CD4-positive, alpha-beta T cell treated with Interleukin-2 at 100 ng/mL for 4 hours (primary cell): Measurements from ENCODE around the gene PHC2.

Experiments
- DNase-seq: peaks from one replicate; pipeline ENCODE4 v3.0.0-alpha.2; 2020; ENCODE audit warnings: low spot score

The PHC2 gene, protein sequence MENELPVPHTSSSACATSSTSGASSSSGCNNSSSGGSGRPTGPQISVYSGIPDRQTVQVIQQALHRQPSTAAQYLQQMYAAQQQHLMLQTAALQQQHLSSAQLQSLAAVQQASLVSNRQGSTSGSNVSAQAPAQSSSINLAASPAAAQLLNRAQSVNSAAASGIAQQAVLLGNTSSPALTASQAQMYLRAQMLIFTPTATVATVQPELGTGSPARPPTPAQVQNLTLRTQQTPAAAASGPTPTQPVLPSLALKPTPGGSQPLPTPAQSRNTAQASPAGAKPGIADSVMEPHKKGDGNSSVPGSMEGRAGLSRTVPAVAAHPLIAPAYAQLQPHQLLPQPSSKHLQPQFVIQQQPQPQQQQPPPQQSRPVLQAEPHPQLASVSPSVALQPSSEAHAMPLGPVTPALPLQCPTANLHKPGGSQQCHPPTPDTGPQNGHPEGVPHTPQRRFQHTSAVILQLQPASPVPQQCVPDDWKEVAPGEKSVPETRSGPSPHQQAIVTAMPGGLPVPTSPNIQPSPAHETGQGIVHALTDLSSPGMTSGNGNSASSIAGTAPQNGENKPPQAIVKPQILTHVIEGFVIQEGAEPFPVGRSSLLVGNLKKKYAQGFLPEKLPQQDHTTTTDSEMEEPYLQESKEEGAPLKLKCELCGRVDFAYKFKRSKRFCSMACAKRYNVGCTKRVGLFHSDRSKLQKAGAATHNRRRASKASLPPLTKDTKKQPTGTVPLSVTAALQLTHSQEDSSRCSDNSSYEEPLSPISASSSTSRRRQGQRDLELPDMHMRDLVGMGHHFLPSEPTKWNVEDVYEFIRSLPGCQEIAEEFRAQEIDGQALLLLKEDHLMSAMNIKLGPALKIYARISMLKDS

DNA sequence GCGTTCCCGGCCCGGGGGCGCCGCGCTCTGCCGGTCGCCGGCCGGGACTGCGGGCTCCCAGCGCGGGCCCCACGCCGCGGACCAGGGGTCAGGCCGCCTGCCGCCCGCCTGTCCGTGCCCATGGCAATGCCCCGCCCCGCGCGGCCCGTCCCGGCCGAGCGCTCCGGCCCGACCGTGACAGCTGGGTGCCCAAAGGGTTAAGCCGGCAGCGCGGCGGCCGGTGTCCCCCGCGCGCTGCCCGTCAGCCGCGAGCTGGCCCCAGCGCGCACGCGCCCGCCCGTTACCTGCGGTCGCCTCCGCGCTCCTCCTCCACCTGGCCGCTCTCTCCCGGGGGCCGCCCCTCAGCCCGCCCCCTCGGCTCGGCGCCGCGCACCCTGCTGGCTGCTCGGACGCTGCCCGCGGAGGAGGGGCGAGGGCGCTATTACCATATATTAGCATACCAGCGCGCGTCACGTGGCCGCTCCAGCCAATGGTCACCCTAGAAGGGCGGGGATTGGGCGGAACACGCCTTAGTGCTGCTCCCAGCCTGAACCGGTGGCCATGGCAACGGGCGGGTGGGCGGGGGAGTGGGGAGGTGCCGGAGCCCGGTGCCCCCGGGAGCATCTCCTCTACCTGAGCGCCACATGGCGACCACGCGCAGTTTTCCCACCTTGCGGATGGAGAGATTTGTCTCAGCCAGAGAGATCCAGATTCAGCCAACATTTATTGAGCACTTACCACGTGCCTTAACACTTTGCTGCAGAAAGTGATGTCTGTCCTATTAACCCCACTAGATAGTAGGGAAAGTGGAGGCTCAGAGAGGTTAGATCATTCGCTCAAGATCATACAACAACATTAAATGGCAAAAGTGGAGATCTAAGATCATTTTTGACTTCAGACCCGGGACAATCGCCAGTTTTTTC lies at the start of gene PHC2:
Gene PHC2 (minus strand): TSS at position 404 of the 902 bp plus-strand sequence. CDS start 55,556 bp downstream, outside the sequence.
- peak; percentile 92 for DNase-seq

DNA sequence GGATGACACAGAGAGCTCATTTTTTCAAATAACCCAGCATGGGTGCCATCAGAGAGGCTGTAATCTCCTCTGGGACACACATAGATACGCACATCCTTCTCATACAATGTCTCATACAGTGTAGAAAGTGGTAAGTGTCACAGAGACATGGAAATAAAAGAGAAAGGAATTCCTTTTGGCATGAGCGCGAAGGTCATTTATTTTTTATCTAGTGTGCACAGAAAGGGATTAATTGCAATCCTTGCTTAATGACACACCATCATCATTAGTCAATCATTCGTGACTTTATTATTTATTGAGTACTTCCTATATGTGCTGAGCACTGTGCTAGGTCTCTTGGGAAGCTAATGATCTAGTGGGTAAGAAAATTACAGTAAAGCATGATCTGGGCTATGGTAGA lies 46.6 kb upstream of the PHC2 start:
- no peak for DNase-seq

DNA sequence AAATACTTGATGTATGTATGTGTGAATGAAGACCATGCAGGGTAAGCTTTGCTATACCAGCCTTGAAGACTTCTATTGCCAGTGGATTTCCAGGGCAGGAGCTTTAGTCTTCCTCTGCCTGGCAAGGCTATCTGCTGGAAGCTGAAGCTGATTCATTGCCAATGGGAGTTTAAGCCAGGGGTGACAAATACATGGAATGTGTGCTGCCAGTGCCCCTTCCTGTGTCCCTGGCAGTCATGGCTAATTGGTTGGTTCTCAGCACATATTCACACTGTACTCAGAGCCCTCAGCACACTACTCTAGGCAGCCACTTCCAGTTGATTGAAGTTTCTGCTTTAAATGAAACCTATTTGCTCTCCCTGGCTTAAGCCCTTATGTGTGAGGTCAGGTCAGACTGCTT lies 43.0 kb upstream of the PHC2 start:
- no peak for DNase-seq

DNA sequence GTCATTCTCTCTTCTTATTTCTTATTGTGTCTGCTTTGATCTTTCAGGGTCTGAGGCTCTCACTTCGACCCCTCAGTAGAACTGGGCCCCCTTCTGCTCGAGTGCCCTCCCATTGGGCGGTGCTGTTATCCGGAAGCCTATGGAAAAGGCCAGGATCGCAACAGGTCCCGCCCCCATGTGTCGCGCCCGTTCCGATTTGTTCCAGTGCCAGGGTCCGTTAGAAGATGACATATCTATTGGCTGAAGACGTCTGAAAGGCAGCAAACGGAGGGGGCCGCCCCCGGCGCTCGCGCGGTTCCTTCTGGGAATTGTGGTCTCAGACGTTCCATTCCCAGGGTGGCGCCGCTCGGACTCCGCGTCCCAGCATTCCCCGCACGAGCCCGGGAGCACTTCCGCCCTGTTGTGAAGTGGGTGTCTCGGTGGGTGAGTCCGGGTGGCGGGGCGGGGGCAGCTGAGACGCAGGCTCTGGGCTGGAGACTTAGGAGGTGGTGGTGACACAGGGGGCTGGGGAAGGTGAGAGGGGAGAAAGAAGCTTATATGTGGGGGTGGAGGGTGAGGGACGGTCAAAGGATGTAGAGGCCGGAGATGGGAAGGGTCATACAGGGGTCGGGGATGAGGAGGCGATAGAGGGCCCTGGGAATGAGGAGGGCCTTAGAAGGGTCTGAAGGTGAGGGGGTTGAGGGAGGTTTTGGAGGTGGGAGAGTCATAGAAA lies 41.5 kb upstream of the PHC2 start, which contains the start of gene ZSCAN20:
Gene ZSCAN20 (plus strand): TSS at position 377 of the 712 bp plus-strand sequence. CDS start 6,644 bp downstream, outside the sequence.
- peak; percentile 89 for DNase-seq

DNA sequence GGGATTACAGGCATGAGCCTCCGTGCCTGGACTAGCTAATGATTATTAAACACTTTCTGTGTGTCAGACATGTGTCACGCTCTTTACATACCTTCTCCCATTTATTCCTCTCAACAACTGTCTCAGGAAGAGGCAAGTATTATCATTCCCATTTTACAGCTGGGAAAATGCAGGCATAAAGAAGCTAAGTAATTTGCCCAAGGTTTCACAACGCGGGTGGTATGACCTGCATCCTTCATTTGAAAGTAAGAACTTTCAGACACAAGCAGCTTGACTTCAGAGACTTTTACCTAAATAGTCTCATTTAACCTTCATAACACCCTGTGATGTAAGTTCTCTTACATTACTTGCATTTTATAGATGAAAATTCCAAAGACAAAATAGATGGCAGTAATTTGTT lies 40.5 kb upstream of the PHC2 start:
- no peak for DNase-seq

DNA sequence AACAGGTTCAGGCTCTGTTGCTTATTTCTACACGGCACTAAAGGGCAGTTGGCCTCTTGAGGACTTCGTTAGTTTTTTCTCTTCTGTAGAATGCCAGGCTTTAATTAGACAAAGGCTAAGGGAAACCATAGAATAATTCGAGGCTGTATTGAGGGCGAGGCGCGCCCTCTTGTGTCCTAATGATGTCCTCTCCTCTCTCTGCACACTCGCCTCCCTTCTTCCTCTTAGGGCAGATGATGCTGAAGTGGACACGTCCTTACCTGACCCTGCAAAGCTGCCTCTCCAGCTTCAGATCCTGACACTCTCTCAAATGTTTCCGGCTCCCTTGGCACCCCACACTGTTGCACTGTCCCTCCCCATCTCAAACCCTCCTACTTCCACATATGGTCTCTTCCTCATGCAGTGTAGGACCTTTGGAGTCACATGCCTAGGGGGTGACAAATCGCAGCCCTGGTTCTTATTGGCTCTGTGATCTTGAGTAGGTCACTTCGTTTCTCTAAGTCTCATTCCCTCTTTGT lies 39.7 kb upstream of the PHC2 start:
- DNase-seq, result peak; percentile 56

DNA sequence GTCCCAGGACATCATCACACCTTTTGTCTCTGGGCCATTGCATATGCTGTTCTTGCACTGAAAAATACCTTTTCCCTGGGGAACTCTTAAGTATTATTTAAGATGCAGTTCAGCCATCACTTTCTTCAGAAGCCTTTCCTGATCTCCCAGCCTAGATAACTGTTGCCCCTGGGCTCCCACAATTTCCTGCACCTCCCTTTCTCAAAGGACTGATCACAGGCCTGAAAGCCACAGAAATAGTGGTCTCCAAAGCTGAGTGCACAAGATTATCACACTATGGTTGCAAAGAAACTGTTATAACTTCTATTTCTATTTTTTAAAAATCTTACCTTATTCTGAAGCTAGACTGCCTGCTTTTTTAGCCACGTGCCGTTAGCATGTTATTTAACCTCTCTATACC lies 38.8 kb upstream of the PHC2 start:
- DNase-seq, result no peak

DNA sequence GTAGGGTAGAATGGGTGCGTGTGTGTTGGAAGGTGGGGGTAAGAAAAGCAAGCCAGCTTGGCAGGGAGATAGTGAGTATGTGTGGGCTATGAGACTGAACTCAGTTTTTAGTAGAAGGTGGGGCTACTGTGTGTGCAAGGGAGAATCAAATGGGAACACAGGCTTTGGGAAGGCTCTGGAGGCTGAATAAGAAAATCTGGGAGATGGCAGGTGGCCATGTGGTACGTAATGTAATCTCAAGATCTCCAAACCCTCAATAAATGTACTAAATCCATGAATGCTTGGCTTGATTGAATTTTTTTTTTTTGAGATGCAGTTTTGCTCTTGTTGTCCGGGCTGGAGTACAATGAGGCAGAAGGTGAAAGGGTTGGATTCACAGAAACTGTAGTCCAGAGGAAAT lies 38.1 kb upstream of the PHC2 start:
- no peak for DNase-seq

DNA sequence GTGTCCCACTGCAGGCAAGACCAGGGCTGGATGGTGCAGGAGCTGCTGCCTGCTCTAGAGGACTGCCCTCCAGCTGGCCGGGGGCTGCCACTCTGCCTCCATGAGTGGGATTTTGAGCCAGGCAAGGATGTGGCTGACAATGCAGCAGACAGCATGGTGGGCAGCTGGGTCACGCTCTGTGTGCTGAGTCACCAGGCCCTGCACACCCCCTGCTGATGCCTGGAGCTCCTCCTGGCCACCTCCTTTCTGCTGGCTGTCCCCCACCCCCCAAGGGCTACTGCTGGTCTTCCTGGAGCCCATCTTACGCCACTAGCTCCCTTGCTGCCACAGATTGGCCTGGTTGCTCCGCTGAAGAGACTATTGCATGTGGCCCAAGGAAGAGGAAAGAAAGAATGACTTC lies 37.6 kb upstream of the PHC2 start:
- no peak for DNase-seq

DNA sequence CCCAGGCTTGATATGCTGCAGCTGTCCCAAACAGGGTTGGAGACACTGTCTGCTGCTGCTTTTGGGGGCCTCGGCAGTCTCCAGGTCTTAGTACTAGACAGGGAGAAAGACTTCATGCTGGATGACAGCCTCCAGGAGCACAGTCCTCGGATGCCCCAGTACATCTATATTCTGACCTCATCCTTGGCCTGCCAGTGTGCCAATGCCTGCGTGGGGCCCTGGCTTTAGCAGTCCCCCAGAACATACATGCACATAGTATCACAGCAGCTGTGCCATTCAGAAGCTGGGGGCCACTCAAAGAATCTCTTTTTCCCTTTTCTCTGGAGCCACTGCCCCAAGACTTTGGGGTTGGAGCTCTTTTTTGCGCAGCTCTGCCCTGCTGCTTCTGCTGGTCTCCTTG lies 37.1 kb upstream of the PHC2 start:
- no peak for DNase-seq

DNA sequence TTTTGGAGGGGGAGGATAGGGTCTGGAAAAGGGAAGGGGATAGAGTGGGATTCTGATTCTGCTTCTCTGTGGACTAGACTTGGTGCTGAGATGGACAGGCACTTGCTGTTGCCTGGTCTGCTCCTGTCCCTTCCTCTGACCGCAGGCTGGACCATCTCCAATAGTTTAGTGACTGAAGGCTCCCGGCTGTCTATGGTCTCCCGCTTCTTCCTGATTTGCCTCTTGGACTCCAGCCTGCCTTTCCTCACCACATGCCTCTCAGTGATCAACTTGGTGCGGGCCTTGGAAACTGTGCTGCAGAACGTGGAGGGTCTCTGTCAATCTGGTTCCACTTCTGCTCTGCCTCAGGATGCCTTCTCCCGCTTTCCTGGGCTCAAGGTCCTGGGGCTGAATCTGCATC lies 35.3 kb upstream of the PHC2 start:
- DNase-seq, result no peak

DNA sequence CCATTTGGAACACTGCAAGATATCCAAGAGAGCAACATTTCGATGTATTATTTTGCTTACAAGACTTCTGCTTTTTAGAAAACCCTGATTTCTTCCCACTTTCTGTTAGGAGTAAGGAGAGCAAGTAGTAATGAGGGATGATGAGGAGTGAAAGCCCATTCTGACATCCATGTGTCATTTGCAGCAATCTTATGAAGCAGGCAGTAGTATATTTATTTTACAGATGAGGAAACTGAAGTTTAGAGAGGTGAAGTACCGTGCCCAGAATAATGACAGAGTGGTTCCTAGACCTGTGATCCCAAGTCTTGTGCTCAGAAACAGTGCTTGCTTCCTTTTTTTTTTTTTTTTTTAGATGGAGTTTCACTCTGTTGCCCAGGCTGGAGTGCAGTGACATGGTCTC lies 34.4 kb upstream of the PHC2 start:
- DNase-seq, result no peak

DNA sequence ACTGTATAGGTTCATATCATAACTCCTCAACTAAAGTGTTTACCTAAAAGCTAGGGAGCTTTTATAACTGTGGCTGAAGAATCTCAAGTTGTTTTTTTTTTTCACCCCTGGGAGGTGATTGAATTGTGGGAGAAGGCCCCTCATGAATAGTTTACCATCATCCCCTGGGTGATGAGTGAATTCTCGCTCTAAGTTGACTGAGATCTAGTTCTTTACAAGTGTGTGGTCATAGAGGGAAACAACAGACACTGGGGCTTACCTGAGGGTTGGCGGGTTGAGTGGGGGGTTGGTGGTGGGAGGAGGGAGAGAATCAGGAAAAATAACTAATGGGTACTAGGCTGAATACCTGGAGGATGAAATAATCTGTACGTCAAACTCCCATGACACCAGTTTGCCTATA lies 33.7 kb upstream of the PHC2 start:
- DNase-seq, result no peak

DNA sequence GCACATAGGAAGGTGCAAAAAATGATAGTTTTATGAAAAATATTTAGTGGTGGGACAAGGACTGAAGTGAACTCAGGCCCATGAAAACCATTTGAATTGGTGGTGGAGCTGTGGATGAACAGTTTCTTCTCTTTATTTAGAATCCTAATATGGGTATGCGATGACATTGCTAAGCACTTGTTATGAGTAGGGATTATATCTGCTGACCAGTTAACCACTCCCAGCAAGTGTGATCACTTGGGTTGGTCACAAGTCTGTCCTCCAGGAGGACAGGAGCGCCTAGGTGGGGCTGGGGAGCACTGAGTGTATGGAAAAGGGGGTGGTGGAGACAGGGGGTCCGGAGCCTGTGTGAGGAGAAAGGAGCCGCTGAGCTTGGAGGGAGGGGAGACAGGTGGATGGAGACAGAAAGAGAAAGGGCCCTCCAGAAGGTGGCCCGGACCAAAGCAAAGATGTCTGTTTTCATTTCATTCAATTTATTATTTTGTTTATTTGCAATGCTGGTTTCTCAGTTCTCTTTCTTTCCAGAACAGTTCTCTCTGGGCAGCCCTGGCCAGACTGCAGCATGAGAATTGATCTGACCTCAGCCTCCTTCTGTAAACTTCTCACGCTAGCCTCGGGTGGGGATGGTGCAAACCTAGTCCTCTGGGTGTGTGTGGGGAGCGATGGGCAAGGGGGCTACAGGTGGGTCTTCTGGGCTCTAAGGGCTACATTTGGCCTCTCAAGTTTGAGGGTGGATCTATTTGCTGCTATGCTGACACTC lies 31.7 kb upstream of the PHC2 start:
- DNase-seq, result no peak

DNA sequence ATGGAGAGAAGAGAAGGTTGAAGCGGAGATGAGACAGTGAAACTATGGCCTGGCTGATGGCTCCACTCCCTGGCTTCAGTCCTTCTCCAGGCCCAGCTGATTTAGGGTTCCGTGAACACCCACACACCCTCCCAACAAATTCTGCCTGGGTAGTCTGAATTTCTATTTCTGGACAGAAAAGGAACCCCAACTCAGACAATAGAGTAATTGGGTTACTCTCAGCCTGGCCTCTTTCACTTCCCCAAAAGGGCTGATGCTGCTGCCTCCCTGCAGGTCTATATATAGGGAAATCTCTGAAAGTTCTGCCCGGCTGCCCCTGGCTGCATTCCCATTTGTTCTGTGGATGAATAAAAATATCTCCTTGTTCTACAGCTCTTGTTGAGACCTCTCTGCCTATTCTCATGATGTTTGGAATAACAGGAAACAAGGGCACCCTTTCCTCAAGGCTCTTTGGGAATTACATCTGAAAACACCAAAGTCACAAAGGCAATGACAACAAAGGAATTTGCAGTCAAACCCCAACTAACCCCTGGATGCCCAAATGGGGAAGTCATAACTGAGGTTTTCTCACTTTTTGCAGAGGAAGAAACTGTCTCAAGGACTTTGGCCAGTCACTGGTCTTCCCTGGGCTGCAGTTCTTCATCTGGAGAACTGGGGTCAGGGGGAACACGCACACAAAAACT lies 30.2 kb upstream of the PHC2 start:
- no peak for DNase-seq

DNA sequence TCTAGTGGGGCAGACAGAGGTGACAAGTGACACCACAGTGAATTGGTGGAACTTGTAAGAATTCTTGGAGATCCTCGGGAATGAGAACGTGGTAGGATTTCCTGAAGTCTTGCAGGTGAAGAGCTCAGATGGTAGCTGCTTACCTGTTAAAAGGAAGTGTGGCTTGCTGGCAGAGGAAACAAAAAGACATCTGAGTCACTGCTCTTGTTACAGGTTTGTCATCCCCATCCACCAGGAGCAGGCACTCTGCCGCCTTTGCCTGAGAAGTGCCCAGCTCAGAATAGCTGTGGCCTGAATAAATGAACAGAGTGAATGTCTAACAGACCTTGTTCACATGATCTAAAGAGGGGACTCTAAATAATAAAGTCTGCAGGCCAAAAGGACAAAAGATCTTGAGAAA lies 29.2 kb upstream of the PHC2 start:
- DNase-seq, result no peak

DNA sequence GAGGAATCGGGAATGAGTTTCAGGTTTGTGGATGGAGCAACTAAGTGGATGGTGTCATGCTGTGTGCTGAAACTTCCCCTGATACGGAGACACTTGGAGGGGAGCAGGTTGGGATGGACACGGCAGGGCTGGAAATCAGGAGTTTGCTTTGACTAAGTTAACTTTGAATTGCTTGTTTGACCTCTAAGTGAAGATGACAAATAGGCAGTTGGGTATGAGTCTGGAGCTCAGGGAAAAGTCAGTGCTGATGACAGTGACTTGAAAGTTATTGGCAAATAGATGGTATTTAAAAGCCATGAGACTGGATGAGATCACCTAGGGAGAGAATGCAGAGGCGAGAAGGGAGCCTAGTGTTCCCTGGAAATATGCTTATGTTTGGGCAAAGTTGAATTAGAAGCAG lies 28.8 kb upstream of the PHC2 start:
- DNase-seq, result no peak

DNA sequence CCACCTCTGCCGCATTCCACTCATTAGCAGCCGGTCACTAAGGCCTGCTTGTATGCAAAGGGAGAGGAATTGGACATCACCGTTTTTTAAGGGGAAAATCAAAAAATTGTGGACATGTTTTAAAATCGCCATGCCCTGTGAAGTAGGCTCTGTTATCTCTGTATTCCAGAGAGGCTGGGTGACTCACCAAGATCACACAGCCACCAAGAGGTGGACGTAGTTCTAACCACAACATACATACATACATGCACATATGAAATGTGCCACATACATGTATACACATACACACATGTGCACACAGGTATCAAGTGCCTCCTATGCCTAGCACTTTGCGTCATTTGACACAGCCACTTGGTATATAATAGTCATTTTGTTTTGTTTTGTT lies 25.6 kb upstream of the PHC2 start:
- no peak for DNase-seq

DNA sequence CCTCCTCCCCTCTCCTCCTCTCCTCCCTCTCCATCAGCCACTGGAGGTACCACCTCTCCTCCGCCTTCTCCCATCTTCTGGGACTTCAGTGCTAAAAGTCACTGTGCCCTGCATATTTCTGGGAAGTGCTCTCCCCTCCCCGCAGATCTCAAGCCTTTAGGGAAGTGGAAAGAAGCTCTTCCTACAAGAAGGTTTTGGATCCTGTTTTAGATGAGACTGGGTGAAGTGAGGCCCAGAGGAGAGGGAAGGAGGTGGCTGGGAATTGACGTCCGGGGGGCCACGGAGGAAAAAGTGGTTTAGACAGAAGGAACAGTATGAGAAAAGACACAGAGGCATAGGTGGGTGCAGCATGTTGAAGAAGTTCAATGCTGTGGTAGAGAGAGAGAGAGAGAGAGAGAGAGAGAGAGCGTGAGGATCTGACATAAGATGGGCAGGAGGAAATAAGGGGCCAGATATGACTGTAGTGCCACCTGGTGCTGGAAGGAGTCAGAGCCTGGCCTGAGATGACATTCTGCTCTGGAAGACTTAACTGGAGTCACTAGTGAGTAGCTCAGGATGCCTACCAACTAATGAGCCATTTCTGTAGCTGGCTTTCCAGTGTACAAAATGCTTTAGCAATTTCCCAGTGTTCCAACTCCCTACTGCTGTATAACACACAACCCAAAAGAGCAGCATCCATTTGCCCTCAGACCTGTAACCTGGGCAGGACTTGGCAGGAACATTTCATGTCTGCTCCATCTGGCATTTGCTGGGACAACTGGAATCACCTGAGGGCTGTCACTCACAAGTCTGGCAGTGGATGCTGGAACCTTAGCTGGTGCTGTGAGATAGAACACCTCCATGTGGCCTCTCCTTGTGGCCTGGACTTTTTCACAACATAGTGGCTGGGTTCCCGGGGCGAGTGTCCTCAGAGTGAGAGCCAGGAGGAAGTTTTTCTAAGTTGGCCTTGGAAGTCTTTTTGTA lies 24.9 kb upstream of the PHC2 start:
- peak; percentile 33 for DNase-seq
